NB4 (cell line): ENCODE measurements around the gene ZNF518B.
"Not testable (repeated sequence)": the region's sequence is repeated elsewhere in the genome, so short reads cannot be mapped to it uniquely, and the experiment has no call there.

Source experiments
- MYC ChIP-seq: IDR thresholded peaks from 2 replicates; pipeline ENCODE4 v1.6.1; 2011; ENCODE audit warnings: low read depth, low read length
- TF ChIP-seq, protein P1 (sequence below): IDR thresholded peaks from one replicate; pipeline ENCODE4 v1.5.1; 2012; ENCODE audit warnings: low read depth, low read length

DNA sequence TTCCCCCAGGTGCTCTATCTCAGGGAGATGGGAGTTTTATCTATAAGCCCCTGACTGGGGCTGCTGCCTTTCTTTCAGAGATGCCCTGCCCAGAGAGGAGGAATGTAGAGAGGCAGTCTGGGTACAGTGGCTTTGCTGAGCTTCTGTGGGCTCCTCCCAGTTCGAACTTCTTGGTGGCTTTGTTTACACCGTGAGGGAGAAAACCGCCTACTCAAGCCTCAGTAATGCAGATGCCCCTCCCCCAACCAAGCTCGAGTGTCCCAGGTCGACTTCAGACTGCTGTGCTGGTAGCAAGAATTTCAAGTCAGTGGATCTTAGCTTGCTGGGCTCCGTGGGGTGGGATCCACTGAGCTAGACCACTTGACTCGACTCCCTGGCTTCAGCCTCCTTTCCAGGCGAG lies 29.5 kb downstream of the ZNF518B start:
- TF ChIP-seq MYC = not testable (repeated sequence)
- TF ChIP-seq, protein P1, sequence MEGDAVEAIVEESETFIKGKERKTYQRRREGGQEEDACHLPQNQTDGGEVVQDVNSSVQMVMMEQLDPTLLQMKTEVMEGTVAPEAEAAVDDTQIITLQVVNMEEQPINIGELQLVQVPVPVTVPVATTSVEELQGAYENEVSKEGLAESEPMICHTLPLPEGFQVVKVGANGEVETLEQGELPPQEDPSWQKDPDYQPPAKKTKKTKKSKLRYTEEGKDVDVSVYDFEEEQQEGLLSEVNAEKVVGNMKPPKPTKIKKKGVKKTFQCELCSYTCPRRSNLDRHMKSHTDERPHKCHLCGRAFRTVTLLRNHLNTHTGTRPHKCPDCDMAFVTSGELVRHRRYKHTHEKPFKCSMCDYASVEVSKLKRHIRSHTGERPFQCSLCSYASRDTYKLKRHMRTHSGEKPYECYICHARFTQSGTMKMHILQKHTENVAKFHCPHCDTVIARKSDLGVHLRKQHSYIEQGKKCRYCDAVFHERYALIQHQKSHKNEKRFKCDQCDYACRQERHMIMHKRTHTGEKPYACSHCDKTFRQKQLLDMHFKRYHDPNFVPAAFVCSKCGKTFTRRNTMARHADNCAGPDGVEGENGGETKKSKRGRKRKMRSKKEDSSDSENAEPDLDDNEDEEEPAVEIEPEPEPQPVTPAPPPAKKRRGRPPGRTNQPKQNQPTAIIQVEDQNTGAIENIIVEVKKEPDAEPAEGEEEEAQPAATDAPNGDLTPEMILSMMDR = not testable (repeated sequence)
